ENCODE results near the gene TULP1. TPM values are rescaled to one million over a fixed set of nuclear protein-coding genes. Genes with fewer than 3 reads are reported as not detected.
A peak's percentile ranks its signal among the peaks of the same experiment; 100 is the strongest.

TULP1 gene
- total RNA-seq, 1 experiment from 2014 or later = not detected

- Histone ChIP-seq H4K20me1 (ENCODE audit: insufficient read depth, low read depth, low read length) (peaks cover 40% of the 10 kb centered on the region), H3K27ac (ENCODE audit: low read length) (peak overlapping the region; percentile 78), H3K9me3 (ENCODE audit: low read length) (no peaks in the 10 kb centered on the region), H3K4me1 (ENCODE audit: low read length) (peaks cover 31% of the 10 kb centered on the region), H3K79me2 (ENCODE audit: low read length) (peaks cover 20% of the 10 kb centered on the region), H3K9me2 (replicated peaks; ENCODE audit: insufficient read depth, low read length) (no peaks in the 10 kb centered on the region), H3K36me3 (ENCODE audit: insufficient read depth, low read length) (peaks cover 39% of the 10 kb centered on the region), H3K9ac (ENCODE audit: low read length) (peak overlapping the region; percentile 93), H3K27me3 (ENCODE audit: low read length) (no peaks in the 10 kb centered on the region), H2AFZ (ENCODE audit: low read length) (no peak overlapping the region), H3K4me3 (ENCODE audit: low read length) (peak overlapping the region; percentile 90), H3K4me2 (ENCODE audit: low read depth, low read length, poor library complexity, severe bottlenecking) (peak overlapping the region; percentile 93)
- peak; percentile 58 for DNase-seq
Measured at GRCh38 chr6:35468980-35469750, 43.5 kb downstream of the TULP1 start.

DNA sequence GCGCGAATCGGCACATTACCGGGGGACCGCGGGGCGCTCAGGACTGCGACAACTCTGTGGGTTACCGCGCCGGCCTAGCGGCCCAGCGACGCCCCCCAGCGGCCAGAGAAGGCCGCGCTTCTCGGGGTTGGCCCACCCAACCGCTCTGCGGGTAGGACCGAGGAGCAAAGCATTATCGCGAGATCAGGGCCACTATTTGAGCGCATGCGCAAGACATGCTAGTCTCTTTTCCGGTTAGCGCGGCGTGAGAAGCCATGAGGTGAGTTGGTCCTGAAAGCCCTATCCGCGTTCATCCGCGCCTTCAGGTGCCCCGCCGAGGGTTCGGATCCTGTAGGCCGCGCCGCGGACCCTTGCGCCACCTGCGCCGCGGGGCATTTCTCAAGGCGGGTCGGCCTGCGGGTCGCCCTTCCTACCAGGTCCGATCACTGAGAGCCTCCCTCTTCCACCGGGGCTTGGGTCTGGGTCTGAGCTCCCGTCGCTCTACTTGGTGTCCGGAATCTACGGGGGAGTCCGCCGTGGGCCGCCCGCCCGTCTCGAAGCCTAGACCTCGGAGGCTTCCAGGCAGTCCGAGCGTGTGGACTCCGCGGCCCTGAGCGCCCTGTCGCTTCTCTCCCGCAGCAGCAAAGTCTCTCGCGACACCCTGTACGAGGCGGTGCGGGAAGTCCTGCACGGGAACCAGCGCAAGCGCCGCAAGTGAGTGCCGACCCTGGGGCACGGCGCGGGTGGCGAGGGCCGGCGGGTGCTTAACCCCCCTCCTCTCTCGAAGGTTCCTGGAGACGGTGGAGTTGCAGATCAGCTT lies 44.3 kb downstream of the TULP1 start, which contains the start of gene RPL10A:
RPL10A (plus strand) TSS at position 221 of the 799 bp plus-strand sequence; CDS start at position 255, 34 bp downstream.
- H4K20me1 ChIP-seq (ENCODE audit: insufficient read depth, low read depth, low read length) = peaks cover 40% of the 10 kb centered on the region
- peak within 1 kb of the TSS; percentile 93 for H3K4me2 ChIP-seq (ENCODE audit: low read depth, low read length, poor library complexity, severe bottlenecking)
- H3K27ac ChIP-seq (ENCODE audit: low read length) = peak within 1 kb of the TSS; percentile 78
- peaks cover 39% of the 10 kb centered on the region for H3K36me3 ChIP-seq (ENCODE audit: insufficient read depth, low read length)
- H3K9ac ChIP-seq (ENCODE audit: low read length) = peak within 1 kb of the TSS; percentile 93
- peak within 1 kb of the TSS; percentile 90 for H3K4me3 ChIP-seq (ENCODE audit: low read length)
- peak within 1 kb of the TSS; percentile 74 for H2AFZ ChIP-seq (ENCODE audit: low read length)
- no peaks in the 10 kb centered on the region for H3K9me2 ChIP-seq (replicated peaks; ENCODE audit: insufficient read depth, low read length)
- H3K4me1 ChIP-seq (ENCODE audit: low read length) = peaks cover 31% of the 10 kb centered on the region
- no peaks in the 10 kb centered on the region for H3K9me3 ChIP-seq (ENCODE audit: low read length)
- DNase-seq = peak; percentile 99
- no peaks in the 10 kb centered on the region for H3K27me3 ChIP-seq (ENCODE audit: low read length)
- H3K79me2 ChIP-seq (ENCODE audit: low read length) = peaks cover 20% of the 10 kb centered on the region

DNA sequence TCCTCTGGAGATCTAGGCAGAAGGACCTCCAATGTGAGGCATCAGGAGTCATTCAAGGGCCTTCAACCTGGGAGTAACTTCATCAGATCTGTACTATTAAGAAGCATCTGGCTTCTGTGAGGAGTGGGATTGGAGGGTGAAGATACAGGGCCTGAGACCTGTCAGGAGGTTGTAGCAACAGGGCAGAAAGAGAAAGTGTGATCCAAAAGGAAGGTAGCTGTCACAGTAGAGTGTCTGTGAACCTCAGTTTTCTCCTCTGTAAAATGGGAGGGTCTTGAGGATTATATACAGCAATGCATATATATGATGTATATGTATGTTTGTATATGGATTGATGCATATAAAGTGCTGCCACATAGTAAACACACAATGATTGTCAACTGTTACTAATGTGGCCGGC lies 47.0 kb downstream of the TULP1 start:
- peaks cover 20% of the 10 kb centered on the region for H3K79me2 ChIP-seq (ENCODE audit: low read length)
- no peak for DNase-seq

GRCh38 chr6:35463292-35463691 lies 49.4 kb downstream of the TULP1 start:
- no peak overlapping the region for H2AFZ ChIP-seq (ENCODE audit: low read length)
- H3K9ac ChIP-seq (ENCODE audit: low read length) = no peak overlapping the region
- peaks cover 11% of the 10 kb centered on the region for H3K36me3 ChIP-seq (ENCODE audit: insufficient read depth, low read length)
- no peaks in the 10 kb centered on the region for H4K20me1 ChIP-seq (ENCODE audit: insufficient read depth, low read depth, low read length)
- H3K9me2 ChIP-seq (replicated peaks; ENCODE audit: insufficient read depth, low read length) = no peaks in the 10 kb centered on the region
- no peak overlapping the region for H3K4me3 ChIP-seq (ENCODE audit: low read length)
- H3K27me3 ChIP-seq (ENCODE audit: low read length) = no peaks in the 10 kb centered on the region
- H3K4me2 ChIP-seq (ENCODE audit: low read depth, low read length, poor library complexity, severe bottlenecking) = no peak overlapping the region
- H3K4me1 ChIP-seq (ENCODE audit: low read length) = peaks cover 16% of the 10 kb centered on the region
- no peaks in the 10 kb centered on the region for H3K9me3 ChIP-seq (ENCODE audit: low read length)
- no peak for DNase-seq
- peaks cover under 1% of the 10 kb centered on the region for H3K79me2 ChIP-seq (ENCODE audit: low read length)
- H3K27ac ChIP-seq (ENCODE audit: low read length) = no peak overlapping the region

More for the DNA sequence above, 47.0 kb downstream of the TULP1 start:
- H3K9ac ChIP-seq (ENCODE audit: low read length) = no peak overlapping the region
- H3K9me3 ChIP-seq (ENCODE audit: low read length) = no peaks in the 10 kb centered on the region
- H3K9me2 ChIP-seq (replicated peaks; ENCODE audit: insufficient read depth, low read length) = no peaks in the 10 kb centered on the region
- H3K36me3 ChIP-seq (ENCODE audit: insufficient read depth, low read length) = peaks cover 31% of the 10 kb centered on the region
- H3K4me2 ChIP-seq (ENCODE audit: low read depth, low read length, poor library complexity, severe bottlenecking) = no peak overlapping the region
- H3K4me3 ChIP-seq (ENCODE audit: low read length) = no peak overlapping the region
- H3K27ac ChIP-seq (ENCODE audit: low read length) = no peak overlapping the region
- H3K4me1 ChIP-seq (ENCODE audit: low read length) = peaks cover 29% of the 10 kb centered on the region
- H2AFZ ChIP-seq (ENCODE audit: low read length) = no peak overlapping the region
- H3K27me3 ChIP-seq (ENCODE audit: low read length) = no peaks in the 10 kb centered on the region
- peaks cover 21% of the 10 kb centered on the region for H4K20me1 ChIP-seq (ENCODE audit: insufficient read depth, low read depth, low read length)

DNA sequence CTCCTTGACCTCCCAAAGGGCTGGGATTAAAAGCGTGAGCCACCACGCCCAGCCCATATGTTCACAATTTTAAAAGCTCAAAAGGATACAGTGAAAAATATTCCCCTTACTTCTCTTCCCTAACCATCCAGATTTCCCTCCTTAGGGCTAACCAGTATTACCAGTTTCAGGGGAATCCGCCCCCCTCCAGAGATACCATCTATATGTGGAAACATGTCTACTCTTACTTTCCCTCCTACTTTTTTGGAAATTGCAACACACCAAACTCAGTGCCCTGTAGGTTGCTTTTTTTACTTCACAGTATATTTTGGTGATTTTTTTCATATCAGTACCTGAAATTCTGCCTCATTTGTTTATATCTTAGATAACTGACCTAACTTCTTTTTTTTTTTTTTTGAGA lies 51.4 kb downstream of the TULP1 start:
- Histone ChIP-seq H3K36me3 (ENCODE audit: insufficient read depth, low read length) (peaks cover 11% of the 10 kb centered on the region), H3K9me3 (ENCODE audit: low read length) (no peaks in the 10 kb centered on the region), H2AFZ (ENCODE audit: low read length) (no peak overlapping the region), H3K27me3 (ENCODE audit: low read length) (no peaks in the 10 kb centered on the region), H3K27ac (ENCODE audit: low read length) (no peak overlapping the region), H3K79me2 (ENCODE audit: low read length) (no peaks in the 10 kb centered on the region), H3K4me3 (ENCODE audit: low read length) (no peak overlapping the region), H3K4me2 (ENCODE audit: low read depth, low read length, poor library complexity, severe bottlenecking) (no peak overlapping the region), H3K9ac (ENCODE audit: low read length) (no peak overlapping the region), H3K9me2 (replicated peaks; ENCODE audit: insufficient read depth, low read length) (no peaks in the 10 kb centered on the region), H3K4me1 (ENCODE audit: low read length) (peaks cover 14% of the 10 kb centered on the region), H4K20me1 (ENCODE audit: insufficient read depth, low read depth, low read length) (no peaks in the 10 kb centered on the region; the same call in 1 of the 2 replicates)
- no peak for DNase-seq

GRCh38 chr6:35457907-35458306 lies 54.8 kb downstream of the TULP1 start:
- H3K27me3 ChIP-seq (ENCODE audit: low read length) = no peaks in the 10 kb centered on the region
- no peak overlapping the region for H3K4me3 ChIP-seq (ENCODE audit: low read length)
- no peak for DNase-seq
- H3K9me3 ChIP-seq (ENCODE audit: low read length) = no peaks in the 10 kb centered on the region
- peaks cover 34% of the 10 kb centered on the region for H3K4me1 ChIP-seq (ENCODE audit: low read length)
- H3K9me2 ChIP-seq (replicated peaks; ENCODE audit: insufficient read depth, low read length) = no peaks in the 10 kb centered on the region
- peaks cover 11% of the 10 kb centered on the region for H3K79me2 ChIP-seq (ENCODE audit: low read length)
- no peak overlapping the region for H3K4me2 ChIP-seq (ENCODE audit: low read depth, low read length, poor library complexity, severe bottlenecking)
- H2AFZ ChIP-seq (ENCODE audit: low read length) = no peak overlapping the region
- no peaks in the 10 kb centered on the region; the same call in 1 of the 2 replicates for H4K20me1 ChIP-seq (ENCODE audit: insufficient read depth, low read depth, low read length)
- H3K27ac ChIP-seq (ENCODE audit: low read length) = no peak overlapping the region
- H3K9ac ChIP-seq (ENCODE audit: low read length) = no peak overlapping the region
- H3K36me3 ChIP-seq (ENCODE audit: insufficient read depth, low read length) = peaks cover 8% of the 10 kb centered on the region; the same call in 1 of the 2 replicates

GRCh38 chr6:35454391-35455110 lies 58.1 kb downstream of the TULP1 start:
- Histone ChIP-seq H3K9ac (ENCODE audit: low read length) (peak overlapping the region; percentile 78; the same call in 1 of the 2 replicates), H2AFZ (ENCODE audit: low read length) (no peak overlapping the region), H3K9me3 (ENCODE audit: low read length) (no peaks in the 10 kb centered on the region), H3K79me2 (ENCODE audit: low read length) (peaks cover 13% of the 10 kb centered on the region), H3K9me2 (replicated peaks; ENCODE audit: insufficient read depth, low read length) (no peaks in the 10 kb centered on the region), H3K36me3 (ENCODE audit: insufficient read depth, low read length) (peaks cover under 1% of the 10 kb centered on the region; the same call in 1 of the 2 replicates), H3K4me1 (ENCODE audit: low read length) (peaks cover 37% of the 10 kb centered on the region), H3K27me3 (ENCODE audit: low read length) (no peaks in the 10 kb centered on the region), H3K27ac (ENCODE audit: low read length) (peak overlapping the region; percentile 18; the same call in 1 of the 2 replicates), H4K20me1 (ENCODE audit: insufficient read depth, low read depth, low read length) (no peaks in the 10 kb centered on the region; the same call in 1 of the 2 replicates), H3K4me3 (ENCODE audit: low read length) (no peak overlapping the region; the same call in 1 of the 2 replicates), H3K4me2 (ENCODE audit: low read depth, low read length, poor library complexity, severe bottlenecking) (peak overlapping the region; percentile 84)
- peak; percentile 58 for DNase-seq

Measured in Karpas-422 (cell line).